SK-N-SH treated with all-trans-retinoic acid at 6 μM for 48 hours (cell line): ENCODE data around the gene TPP2.

ENCODE experiments used
- GLIS3 ChIP-seq: fragments of 250-450 bp; sonication (Bioruptor Pico); IDR thresholded peaks from 2 replicates; pipeline ENCODE4 v1.5.0; 2020; ENCODE audit warnings: mild to moderate bottlenecking, moderate library complexity
- ISL1 ChIP-seq: fragments of 250-450 bp; sonication (Bioruptor Pico); IDR thresholded peaks from 2 replicates; pipeline ENCODE4 v2.1.2; 2022; ENCODE audit warnings: mild to moderate bottlenecking, moderate library complexity
- OSR1 ChIP-seq: fragments of 250-450 bp; sonication (Bioruptor Pico); IDR thresholded peaks from 2 replicates; pipeline ENCODE4 v1.8.0; 2022; ENCODE audit warnings: moderate library complexity, mild to moderate bottlenecking, inconsistent platforms
- RARB ChIP-seq: fragments of 250-450 bp; sonication (Bioruptor Pico); IDR thresholded peaks from 2 replicates; pipeline ENCODE4 v1.8.0; 2021; ENCODE audit warnings: mild to moderate bottlenecking, moderate library complexity
- TCF4 ChIP-seq: fragments of 250-450 bp; sonication (Bioruptor Pico); IDR thresholded peaks from 2 replicates; pipeline ENCODE4 v1.8.0; 2021; ENCODE audit warnings: mild to moderate bottlenecking, moderate library complexity, borderline replicate concordance
- TOX ChIP-seq: fragments of 250-450 bp; sonication (Bioruptor Pico); IDR thresholded peaks from 2 replicates; pipeline ENCODE4 v1.8.0; 2021; ENCODE audit warnings: mild to moderate bottlenecking, moderate library complexity, borderline replicate concordance
- ZC3H10 ChIP-seq: fragments of 250-450 bp; sonication (Bioruptor Pico); IDR thresholded peaks from 2 replicates; pipeline ENCODE4 v1.5.1; 2021; ENCODE audit warnings: mild to moderate bottlenecking, moderate library complexity
- ZFP3 ChIP-seq: fragments of 250-450 bp; sonication (Bioruptor Pico); IDR thresholded peaks from 2 replicates; pipeline ENCODE4 v1.5.0; 2020; ENCODE audit warnings: mild to moderate bottlenecking, moderate library complexity
- ZFP30 ChIP-seq: fragments of 450-650 bp; formaldehyde crosslinking; IDR thresholded peaks from 2 replicates; pipeline ENCODE4 v1.5.0; 2022; ENCODE audit warnings: mild to moderate bottlenecking, moderate library complexity
- TF ChIP-seq, protein P1 (sequence below): fragments of 250-450 bp; sonication (Bioruptor Pico); IDR thresholded peaks from 2 replicates; pipeline ENCODE4 v1.8.0; 2020; ENCODE audit warnings: mild to moderate bottlenecking, moderate library complexity, borderline replicate concordance
- TF ChIP-seq, protein P2 (sequence below): fragments of 250-450 bp; sonication (Bioruptor Pico); IDR thresholded peaks from 2 replicates; pipeline ENCODE4 v1.8.0; 2021; ENCODE audit warnings: low read depth, mild to moderate bottlenecking, moderate library complexity, borderline replicate concordance

DNA sequence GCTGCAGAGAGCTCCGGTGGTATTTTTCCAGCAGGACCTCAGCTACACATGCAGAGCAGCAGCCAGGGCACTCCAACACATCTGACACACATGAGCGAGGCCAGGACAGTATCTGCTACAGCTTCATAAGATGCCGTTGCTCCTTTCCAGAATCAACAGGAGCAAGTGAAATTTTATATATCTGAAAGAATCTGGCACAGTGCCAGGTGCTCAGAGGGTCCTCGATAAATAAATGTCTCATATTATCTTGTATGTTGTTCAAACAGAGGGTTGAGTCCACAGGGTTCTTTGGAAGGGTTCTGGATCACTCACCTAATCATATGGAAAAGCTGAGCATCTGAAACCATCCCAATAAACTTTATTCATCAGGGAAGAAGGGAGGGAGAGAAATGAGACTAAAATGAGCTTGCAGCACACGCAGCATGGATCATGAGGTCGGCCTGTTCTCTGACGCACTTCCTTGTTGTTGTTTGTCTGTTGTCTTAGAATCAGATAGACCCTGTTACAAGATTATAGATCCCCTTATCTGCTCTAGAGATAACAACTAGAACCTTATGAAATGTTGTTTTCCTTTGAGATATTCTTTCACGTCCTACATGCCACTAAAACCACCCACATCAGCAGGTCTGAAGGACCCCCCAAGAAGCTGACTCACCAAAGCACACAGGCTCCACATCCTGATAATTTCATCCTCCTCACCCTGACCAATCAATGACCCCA, 101.3 kb downstream of the TPP2 start:
- TF ChIP-seq GLIS3 (CRISPR knock-in tag): no peak
- TF ChIP-seq, protein P1, sequence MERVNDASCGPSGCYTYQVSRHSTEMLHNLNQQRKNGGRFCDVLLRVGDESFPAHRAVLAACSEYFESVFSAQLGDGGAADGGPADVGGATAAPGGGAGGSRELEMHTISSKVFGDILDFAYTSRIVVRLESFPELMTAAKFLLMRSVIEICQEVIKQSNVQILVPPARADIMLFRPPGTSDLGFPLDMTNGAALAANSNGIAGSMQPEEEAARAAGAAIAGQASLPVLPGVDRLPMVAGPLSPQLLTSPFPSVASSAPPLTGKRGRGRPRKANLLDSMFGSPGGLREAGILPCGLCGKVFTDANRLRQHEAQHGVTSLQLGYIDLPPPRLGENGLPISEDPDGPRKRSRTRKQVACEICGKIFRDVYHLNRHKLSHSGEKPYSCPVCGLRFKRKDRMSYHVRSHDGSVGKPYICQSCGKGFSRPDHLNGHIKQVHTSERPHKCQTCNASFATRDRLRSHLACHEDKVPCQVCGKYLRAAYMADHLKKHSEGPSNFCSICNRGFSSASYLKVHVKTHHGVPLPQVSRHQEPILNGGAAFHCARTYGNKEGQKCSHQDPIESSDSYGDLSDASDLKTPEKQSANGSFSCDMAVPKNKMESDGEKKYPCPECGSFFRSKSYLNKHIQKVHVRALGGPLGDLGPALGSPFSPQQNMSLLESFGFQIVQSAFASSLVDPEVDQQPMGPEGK (CRISPR knock-in tag): no peak
- no peak for TF ChIP-seq RARB
- TF ChIP-seq ZFP30 (CRISPR knock-in tag): no peak
- TF ChIP-seq, protein P2, sequence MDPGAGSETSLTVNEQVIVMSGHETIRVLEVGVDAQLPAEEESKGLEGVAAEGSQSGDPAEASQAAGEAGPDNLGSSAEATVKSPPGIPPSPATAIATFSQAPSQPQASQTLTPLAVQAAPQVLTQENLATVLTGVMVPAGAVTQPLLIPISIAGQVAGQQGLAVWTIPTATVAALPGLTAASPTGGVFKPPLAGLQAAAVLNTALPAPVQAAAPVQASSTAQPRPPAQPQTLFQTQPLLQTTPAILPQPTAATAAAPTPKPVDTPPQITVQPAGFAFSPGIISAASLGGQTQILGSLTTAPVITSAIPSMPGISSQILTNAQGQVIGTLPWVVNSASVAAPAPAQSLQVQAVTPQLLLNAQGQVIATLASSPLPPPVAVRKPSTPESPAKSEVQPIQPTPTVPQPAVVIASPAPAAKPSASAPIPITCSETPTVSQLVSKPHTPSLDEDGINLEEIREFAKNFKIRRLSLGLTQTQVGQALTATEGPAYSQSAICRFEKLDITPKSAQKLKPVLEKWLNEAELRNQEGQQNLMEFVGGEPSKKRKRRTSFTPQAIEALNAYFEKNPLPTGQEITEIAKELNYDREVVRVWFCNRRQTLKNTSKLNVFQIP (CRISPR knock-in tag): no peak
- TF ChIP-seq ISL1 (CRISPR knock-in tag): no peak
- TF ChIP-seq ZC3H10 (CRISPR knock-in tag): no peak
- no peak for TF ChIP-seq ZFP3 (CRISPR knock-in tag)
- TF ChIP-seq OSR1 (CRISPR knock-in tag): no peak
- TF ChIP-seq TCF4 (CRISPR knock-in tag): no peak
- no peak for TF ChIP-seq TOX (CRISPR knock-in tag)
